ENCODE measurements around the gene NRIP1. TPM values are rescaled to one million over a fixed set of nuclear protein-coding genes. Genes with fewer than 3 reads are reported as not detected.

Gene NRIP1
- total RNA-seq, 1 donor from 2014 or later: 58.5 TPM

GRCh38 chr21:14916676-14917141, 148.1 kb downstream of the NRIP1 start:
- no peaks in the 10 kb centered on the region for H3K27me3 ChIP-seq (ENCODE audit: control insufficient read depth in 3 of 3, insufficient read depth in 3 of 3, low read length in 3 of 3)
- H3K9me3 ChIP-seq (ENCODE audit: control insufficient read depth in 3 of 3, low read length in 3 of 3): no peaks in the 10 kb centered on the region
- H3K36me3 ChIP-seq (ENCODE audit: control insufficient read depth in 3 of 3, insufficient read depth in 3 of 3, low read length in 3 of 3): no peaks in the 10 kb centered on the region
- H3K4me1 ChIP-seq (ENCODE audit: control insufficient read depth in 3 of 3, insufficient read depth in 3 of 3, low read length in 3 of 3): peaks cover 0 to 2% (median 0%) of the 10 kb centered on the region in 3 donors
- no peak overlapping the region for H3K27ac ChIP-seq (ENCODE audit: low read depth, low read length)
- H3K9ac ChIP-seq (ENCODE audit: low read depth in 1 of 3, low read length in 3 of 3): no peak overlapping the region
- H3K4me3 ChIP-seq (ENCODE audit: low read length in 3 of 3): no peak overlapping the region

GRCh38 chr21:14913638-14914037, 151.2 kb downstream of the NRIP1 start:
- Histone ChIP-seq H3K9ac (ENCODE audit: low read depth in 1 of 3, low read length in 3 of 3) (no peak overlapping the region), H3K27ac (ENCODE audit: low read depth, low read length) (no peak overlapping the region), H3K27me3 (ENCODE audit: control insufficient read depth in 3 of 3, insufficient read depth in 3 of 3, low read length in 3 of 3) (no peaks in the 10 kb centered on the region), H3K36me3 (ENCODE audit: control insufficient read depth in 3 of 3, insufficient read depth in 3 of 3, low read length in 3 of 3) (no peaks in the 10 kb centered on the region), H3K4me3 (ENCODE audit: low read length in 3 of 3) (no peak overlapping the region), H3K4me1 (ENCODE audit: control insufficient read depth in 3 of 3, insufficient read depth in 3 of 3, low read length in 3 of 3) (peaks cover 0 to 2% (median 0%) of the 10 kb centered on the region in 3 donors), H3K9me3 (ENCODE audit: control insufficient read depth in 3 of 3, low read length in 3 of 3) (no peaks in the 10 kb centered on the region)

- Histone ChIP-seq H3K27me3 (ENCODE audit: control insufficient read depth in 3 of 3, insufficient read depth in 3 of 3, low read length in 3 of 3) (no peaks in the 10 kb centered on the region), H3K4me3 (ENCODE audit: low read length in 3 of 3) (no peak overlapping the region), H3K27ac (ENCODE audit: low read depth, low read length) (no peak overlapping the region), H3K9me3 (ENCODE audit: control insufficient read depth in 3 of 3, low read length in 3 of 3) (no peaks in the 10 kb centered on the region), H3K9ac (ENCODE audit: low read depth in 1 of 3, low read length in 3 of 3) (no peak overlapping the region), H3K4me1 (ENCODE audit: control insufficient read depth in 3 of 3, insufficient read depth in 3 of 3, low read length in 3 of 3) (no peaks in the 10 kb centered on the region), H3K36me3 (ENCODE audit: control insufficient read depth in 3 of 3, insufficient read depth in 3 of 3, low read length in 3 of 3) (no peaks in the 10 kb centered on the region)
Observed at GRCh38 chr21:14911351-14911750, 153.4 kb downstream of the NRIP1 start.
